Measurements from ENCODE around the gene CCDC85A.
A peak's percentile ranks its signal among the peaks of the same experiment; 100 is the strongest.
"Not testable (repeated sequence)": the region's sequence is repeated elsewhere in the genome, so short reads cannot be mapped to it uniquely, and the experiment has no call there.

CCDC85A gene

GRCh38 chr2:56183643-56184499 lies at the start of gene CCDC85A:
Gene CCDC85A, plus strand, starts transcription at chr2:56183990. Its CDS starts 635 bp downstream, at chr2:56184625.
- peak; percentile 78 for DNase-seq

- DNase-seq = no peak
These were observed 48.9 kb upstream of the CCDC85A start for GRCh38 chr2:56134861-56135260.

GRCh38 chr2:56142497-56143061 lies 41.2 kb upstream of the CCDC85A start:
- DNase-seq = not testable (repeated sequence)

- DNase-seq = no peak
These were observed 35.9 kb upstream of the CCDC85A start for GRCh38 chr2:56147907-56148306.

GRCh38 chr2:56148825-56149224 lies 35.0 kb upstream of the CCDC85A start:
- DNase-seq = no peak

- no peak for DNase-seq
These were observed 31.9 kb upstream of the CCDC85A start for GRCh38 chr2:56151841-56152240.

- DNase-seq = no peak
These were observed 28.6 kb upstream of the CCDC85A start for GRCh38 chr2:56155188-56155587.

GRCh38 chr2:56159875-56160274 lies 23.9 kb upstream of the CCDC85A start:
- DNase-seq = not testable (repeated sequence)

- no peak for DNase-seq
These were observed 15.9 kb upstream of the CCDC85A start for GRCh38 chr2:56167616-56168562.

GRCh38 chr2:56169521-56169920 lies 14.3 kb upstream of the CCDC85A start:
- DNase-seq = no peak

GRCh38 chr2:56170504-56170903 lies 13.3 kb upstream of the CCDC85A start:
- DNase-seq = no peak

- DNase-seq = no peak
These were observed 12.8 kb upstream of the CCDC85A start for GRCh38 chr2:56170988-56171387.

- DNase-seq = no peak
These were observed 8.0 kb upstream of the CCDC85A start for GRCh38 chr2:56175779-56176178.

GRCh38 chr2:56177420-56178220 lies 6.2 kb upstream of the CCDC85A start:
- DNase-seq = no peak

GRCh38 chr2:56179931-56180330 lies 3.9 kb upstream of the CCDC85A start:
- DNase-seq = no peak

- DNase-seq = no peak
These were observed 1.4 kb upstream of the CCDC85A start for GRCh38 chr2:56182420-56182819.

GRCh38 chr2:56184500-56185011 lies 766 bp downstream of the CCDC85A start:
- DNase-seq = no peak

- no peak for DNase-seq
These were observed 1.4 kb downstream of the CCDC85A start for GRCh38 chr2:56185101-56185581.

- DNase-seq = peak; percentile 31
These were observed 1.8 kb downstream of the CCDC85A start for GRCh38 chr2:56185582-56186046.

- no peak for DNase-seq
These were observed 7.8 kb downstream of the CCDC85A start for GRCh38 chr2:56191617-56192016.

GRCh38 chr2:56192664-56193305 lies 9.0 kb downstream of the CCDC85A start:
- DNase-seq = no peak
